ENCODE results near the gene ARHGEF1. TPM values are rescaled to one million over a fixed set of nuclear protein-coding genes. Genes with fewer than 3 reads are reported as not detected.
A peak's percentile ranks its signal among the peaks of the same experiment; 100 is the strongest.

ARHGEF1 gene
- total and polyA plus RNA-seq, 2 experiments from 2014 or later = 40.1 to 49.9 TPM

- H3K27ac ChIP-seq = no peak overlapping the region
- no peak for TF ChIP-seq CTCF (IDR thresholded peaks at IDR 0.05; ENCODE audit: low read depth, low read length)
- H3K9me3 ChIP-seq (ENCODE audit: low read depth) = no peaks in the 10 kb centered on the region
- no peak for DNase-seq (ENCODE audit: low read depth in 1 of 2, low spot score in 1 of 2)
- H3K27me3 ChIP-seq = no peaks in the 10 kb centered on the region
- peaks cover 55% of the 10 kb centered on the region for H3K36me3 ChIP-seq
- peaks cover 10% of the 10 kb centered on the region for H3K4me1 ChIP-seq (ENCODE audit: low read depth)
- H3K4me3 ChIP-seq = no peak overlapping the region
These were observed 19.6 kb upstream of the ARHGEF1 start for GRCh38 chr19:41863209-41863931.

GRCh38 chr19:41864374-41864773 lies 18.6 kb upstream of the ARHGEF1 start:
- H3K27ac ChIP-seq = no peak overlapping the region
- H3K9me3 ChIP-seq (ENCODE audit: low read depth) = no peaks in the 10 kb centered on the region
- H3K4me1 ChIP-seq (ENCODE audit: low read depth) = peaks cover 10% of the 10 kb centered on the region
- TF ChIP-seq CTCF (IDR thresholded peaks at IDR 0.05; ENCODE audit: low read depth, low read length) = no peak
- H3K4me3 ChIP-seq = no peak overlapping the region
- no peak for DNase-seq (ENCODE audit: low read depth in 1 of 2, low spot score in 1 of 2)
- H3K27me3 ChIP-seq = no peaks in the 10 kb centered on the region
- peaks cover 60% of the 10 kb centered on the region for H3K36me3 ChIP-seq

- DNase-seq (ENCODE audit: low read depth in 1 of 2, low spot score in 1 of 2) = no peak
- no peak for TF ChIP-seq CTCF (IDR thresholded peaks at IDR 0.05; ENCODE audit: low read depth, low read length)
- no peak overlapping the region for H3K27ac ChIP-seq
These were observed 16.7 kb upstream of the ARHGEF1 start for GRCh38 chr19:41866284-41866683.

DNA sequence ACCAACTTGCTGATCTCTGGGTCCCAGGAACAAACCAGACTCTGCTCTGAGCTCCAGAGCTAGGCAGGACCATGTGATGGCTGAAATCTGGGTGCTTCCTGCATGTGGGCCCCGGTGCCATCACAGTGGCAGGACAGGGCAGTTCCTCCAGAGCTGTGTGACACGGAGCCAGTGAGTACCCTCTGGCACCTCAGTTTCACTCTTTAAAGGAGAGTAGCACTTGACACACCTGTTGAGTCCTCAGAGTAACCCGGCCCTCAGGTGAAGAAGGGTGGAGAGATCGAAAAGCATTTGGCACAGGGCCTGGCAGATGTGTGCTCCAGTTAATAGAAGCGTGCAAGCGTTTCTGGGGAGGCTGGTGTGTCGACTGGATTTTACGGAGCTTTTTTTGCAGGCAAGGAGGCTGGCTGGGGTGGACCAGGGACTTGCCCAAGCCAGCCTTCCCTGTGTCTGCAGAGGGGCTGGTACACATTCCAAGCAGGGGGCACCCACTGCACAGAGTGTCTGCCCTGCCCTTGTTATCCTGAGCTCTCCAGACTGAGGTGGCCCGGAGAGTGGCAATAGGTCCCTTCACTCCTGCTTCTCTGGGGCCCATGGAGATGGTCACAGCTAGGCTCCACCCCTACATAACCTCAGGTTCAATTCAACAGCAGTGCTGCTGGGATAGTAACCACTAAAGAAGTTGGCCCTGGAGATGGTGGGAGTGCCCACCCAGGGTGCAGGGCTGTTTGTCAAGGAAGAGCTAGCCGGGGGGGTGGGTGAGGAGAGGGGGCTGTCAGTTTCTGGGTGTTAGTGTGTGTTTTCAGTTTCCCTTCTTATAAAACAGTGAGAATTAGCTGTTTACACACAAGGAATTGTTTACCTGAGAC lies 14.6 kb upstream of the ARHGEF1 start:
- Histone ChIP-seq H3K4me1 (ENCODE audit: low read depth) (no peaks in the 10 kb centered on the region), H3K27ac (peak overlapping the region; percentile 48), H3K27me3 (no peaks in the 10 kb centered on the region), H3K36me3 (peaks cover 49% of the 10 kb centered on the region), H3K9me3 (ENCODE audit: low read depth) (no peaks in the 10 kb centered on the region), H3K4me3 (no peak overlapping the region)
- DNase-seq (ENCODE audit: low read depth in 1 of 2, low spot score in 1 of 2) = no peak
- no peak for TF ChIP-seq CTCF (IDR thresholded peaks at IDR 0.05; ENCODE audit: low read depth, low read length)

More at GRCh38 chr19:41866284-41866683, 16.7 kb upstream of the ARHGEF1 start:
- peaks cover 68% of the 10 kb centered on the region for H3K36me3 ChIP-seq
- peaks cover 6% of the 10 kb centered on the region for H3K4me1 ChIP-seq (ENCODE audit: low read depth)
- H3K4me3 ChIP-seq = no peak overlapping the region
- no peaks in the 10 kb centered on the region for H3K27me3 ChIP-seq
- no peaks in the 10 kb centered on the region for H3K9me3 ChIP-seq (ENCODE audit: low read depth)

DNA sequence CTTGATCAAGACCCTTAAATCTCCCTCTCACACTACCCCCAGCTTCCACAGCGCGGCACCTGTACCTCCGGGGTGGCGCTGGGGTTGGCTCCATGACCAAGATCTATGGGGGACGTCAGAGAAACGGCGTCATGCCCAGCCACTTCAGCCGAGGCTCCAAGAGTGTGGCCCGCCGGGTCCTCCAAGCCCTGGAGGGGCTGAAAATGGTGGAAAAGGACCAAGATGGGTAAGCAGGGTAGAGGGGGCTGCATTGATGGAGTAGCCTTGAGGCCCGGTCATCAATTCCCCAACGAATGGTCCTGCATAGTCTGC lies 14.0 kb upstream of the ARHGEF1 start:
- no peak for TF ChIP-seq CTCF (IDR thresholded peaks at IDR 0.05; ENCODE audit: low read depth, low read length)
- H3K36me3 ChIP-seq = peaks cover 46% of the 10 kb centered on the region
- H3K9me3 ChIP-seq (ENCODE audit: low read depth) = no peaks in the 10 kb centered on the region
- H3K27ac ChIP-seq = peak overlapping the region; percentile 48
- no peak for DNase-seq (ENCODE audit: low read depth in 1 of 2, low spot score in 1 of 2)
- H3K4me1 ChIP-seq (ENCODE audit: low read depth) = no peaks in the 10 kb centered on the region
- H3K27me3 ChIP-seq = no peaks in the 10 kb centered on the region
- H3K4me3 ChIP-seq = no peak overlapping the region
